ENCODE data around the gene AGAP1.
A peak's percentile ranks its signal among the peaks of the same experiment; 100 is the strongest.
"Not testable (repeated sequence)": the region's sequence is repeated elsewhere in the genome, so short reads cannot be mapped to it uniquely, and the experiment has no call there.

Gene AGAP1

GRCh38 chr2:235598026-235598425 lies 104.2 kb downstream of the AGAP1 start:
- Histone ChIP-seq H4K20me1 (peaks cover 82% of the 10 kb centered on the region), H3K4me2 (no peak overlapping the region), H3K9ac (no peak overlapping the region), H3K4me1 (peaks cover 61% of the 10 kb centered on the region), H3K27me3 (no peaks in the 10 kb centered on the region), H3K27ac (no peak overlapping the region), H3K9me3 (peaks cover 7% of the 10 kb centered on the region), H3K4me3 (no peak overlapping the region), H3K36me3 (0 out of 2 replicates have a peak, but pooled peaks cover 13% of the 10 kb centered on the region)
- no peak for TF ChIP-seq Cebpa-rat (IDR thresholded peaks at IDR 0.05)

GRCh38 chr2:235598532-235599531 lies 105.0 kb downstream of the AGAP1 start:
- Histone ChIP-seq H3K4me1 (peaks cover 59% of the 10 kb centered on the region), H3K4me3 (no peak overlapping the region), H4K20me1 (peaks cover 75% of the 10 kb centered on the region), H3K36me3 (peaks cover 13% of the 10 kb centered on the region; the same call in 1 of the 2 replicates), H3K27ac (peak overlapping the region; percentile 40; the same call in 1 of the 2 replicates), H3K9me3 (peaks cover 15% of the 10 kb centered on the region), H3K4me2 (peak overlapping the region; percentile 57), H3K9ac (no peak overlapping the region), H3K27me3 (no peaks in the 10 kb centered on the region)
- TF ChIP-seq Cebpa-rat (IDR thresholded peaks at IDR 0.05), result no peak

- Histone ChIP-seq H3K9me3 (peaks cover 21% of the 10 kb centered on the region), H3K4me3 (no peak overlapping the region), H3K4me1 (peaks cover 63% of the 10 kb centered on the region), H3K4me2 (peak overlapping the region; percentile 76; the same call in 1 of the 2 replicates), H3K27ac (peak overlapping the region; percentile 40; the same call in 1 of the 2 replicates), H3K36me3 (peaks cover 13% of the 10 kb centered on the region; the same call in 1 of the 2 replicates), H3K27me3 (no peaks in the 10 kb centered on the region), H3K9ac (no peak overlapping the region), H4K20me1 (peaks cover 67% of the 10 kb centered on the region)
- TF ChIP-seq Cebpa-rat (IDR thresholded peaks at IDR 0.05), result no peak
Measured at GRCh38 chr2:235599596-235600338, 105.9 kb downstream of the AGAP1 start.

- no peaks in the 10 kb centered on the region for H3K27me3 ChIP-seq
- H3K4me1 ChIP-seq, result peaks cover 60% of the 10 kb centered on the region
- TF ChIP-seq Cebpa-rat (IDR thresholded peaks at IDR 0.05), result no peak
- H3K9ac ChIP-seq, result no peak overlapping the region
- H3K9me3 ChIP-seq, result peaks cover 24% of the 10 kb centered on the region
- H3K27ac ChIP-seq, result no peak overlapping the region
- H3K4me3 ChIP-seq, result no peak overlapping the region
- peaks cover 64% of the 10 kb centered on the region for H4K20me1 ChIP-seq
- H3K4me2 ChIP-seq, result peak overlapping the region; percentile 76
- peaks cover 13% of the 10 kb centered on the region; the same call in 1 of the 2 replicates for H3K36me3 ChIP-seq
Measured at GRCh38 chr2:235600406-235600805, 106.6 kb downstream of the AGAP1 start.

GRCh38 chr2:235600926-235601325 lies 107.1 kb downstream of the AGAP1 start:
- peak overlapping the region; percentile 45; the same call in 1 of the 2 replicates for H3K27ac ChIP-seq
- H3K27me3 ChIP-seq, result no peaks in the 10 kb centered on the region
- no peak for TF ChIP-seq Cebpa-rat (IDR thresholded peaks at IDR 0.05)
- H3K4me3 ChIP-seq, result no peak overlapping the region
- peaks cover 65% of the 10 kb centered on the region for H4K20me1 ChIP-seq
- peak overlapping the region; percentile 76 for H3K4me2 ChIP-seq
- peaks cover 13% of the 10 kb centered on the region; the same call in 1 of the 2 replicates for H3K36me3 ChIP-seq
- H3K9ac ChIP-seq, result no peak overlapping the region
- H3K9me3 ChIP-seq, result peaks cover 24% of the 10 kb centered on the region
- H3K4me1 ChIP-seq, result peaks cover 60% of the 10 kb centered on the region

GRCh38 chr2:235601960-235602704 lies 108.3 kb downstream of the AGAP1 start:
- H3K4me3 ChIP-seq, result no peak overlapping the region
- H3K4me2 ChIP-seq, result peak overlapping the region; percentile 76
- peaks cover 9% of the 10 kb centered on the region; the same call in 1 of the 2 replicates for H3K36me3 ChIP-seq
- peaks cover 56% of the 10 kb centered on the region for H3K4me1 ChIP-seq
- peaks cover 64% of the 10 kb centered on the region for H4K20me1 ChIP-seq
- no peak overlapping the region; the same call in 1 of the 2 replicates for H3K9ac ChIP-seq
- TF ChIP-seq Cebpa-rat (IDR thresholded peaks at IDR 0.05), result no peak
- no peaks in the 10 kb centered on the region for H3K27me3 ChIP-seq
- H3K27ac ChIP-seq, result peak overlapping the region; percentile 62
- peaks cover 24% of the 10 kb centered on the region for H3K9me3 ChIP-seq

- H3K9ac ChIP-seq, H3K36me3 ChIP-seq, H3K4me2 ChIP-seq, H3K27me3 ChIP-seq, H3K4me3 ChIP-seq, H3K27ac ChIP-seq: not testable (repeated sequence)
- H4K20me1 ChIP-seq, result peaks cover 68% of the 10 kb centered on the region
- peaks cover 56% of the 10 kb centered on the region for H3K4me1 ChIP-seq
- peaks cover 24% of the 10 kb centered on the region for H3K9me3 ChIP-seq
Measured at GRCh38 chr2:235602971-235603370, 109.1 kb downstream of the AGAP1 start.

- Histone ChIP-seq H3K27ac (no peak overlapping the region), H3K4me1 (peaks cover 53% of the 10 kb centered on the region), H3K4me2 (no peak overlapping the region), H3K36me3 (no peaks in the 10 kb centered on the region; the same call in 1 of the 2 replicates), H3K4me3 (no peak overlapping the region), H3K27me3 (no peaks in the 10 kb centered on the region), H4K20me1 (peaks cover 69% of the 10 kb centered on the region), H3K9me3 (peaks cover 24% of the 10 kb centered on the region), H3K9ac (no peak overlapping the region)
- TF ChIP-seq Cebpa-rat (IDR thresholded peaks at IDR 0.05), result no peak
Measured at GRCh38 chr2:235603659-235604058, 109.8 kb downstream of the AGAP1 start.
